Suprapubic skin (tissue), 4 donors: Measurements from ENCODE around the gene BAIAP2. TPM values are rescaled to one million over a fixed set of nuclear protein-coding genes. Genes with fewer than 3 reads are reported as not detected.

Experiments
- DNase-seq, 2 donors: peaks; one replicate each; pipeline ENCODE4 v3.0.0-alpha.2; 2019; ENCODE audit warnings: low spot score in 2 of 2
- H3K27ac ChIP-seq: fragments of 200-600 bp; sonication (generic); one replicate; pipeline ENCODE4 v1.5.1; 2019
- H3K27me3 ChIP-seq: fragments of 200-600 bp; sonication (generic); one replicate; pipeline ENCODE4 v1.5.1; 2019
- H3K36me3 ChIP-seq: fragments of 200-600 bp; sonication (generic); one replicate; pipeline ENCODE4 v1.5.1; 2019
- H3K4me1 ChIP-seq: fragments of 200-600 bp; sonication (generic); one replicate; pipeline ENCODE4 v1.5.1; 2019
- H3K4me3 ChIP-seq: fragments of 200-600 bp; sonication (generic); one replicate; pipeline ENCODE4 v1.5.1; 2019; ENCODE audit warnings: mild to moderate bottlenecking
- H3K9me3 ChIP-seq: fragments of 200-600 bp; sonication (generic); one replicate; pipeline ENCODE4 v1.5.1; 2019
- EP300 ChIP-seq: sonication (generic); formaldehyde crosslinking; IDR thresholded peaks from one replicate; pipeline ENCODE4 v1.6.1; 2017; ENCODE audit warnings: antibody characterized with exemption
- POLR2A ChIP-seq, 2 donors: fragments of 450-650 bp; IDR thresholded peaks; one replicate each; pipeline ENCODE4 v1.6.1; 2017; ENCODE audit warnings: antibody characterized with exemption in 2 of 2, mild to moderate bottlenecking in 2 of 2, moderate library complexity in 2 of 2
- POLR2AphosphoS5 ChIP-seq, 3 donors: sonication (generic); formaldehyde crosslinking; IDR thresholded peaks; one replicate each; pipeline ENCODE4 v1.6.1; 2017; ENCODE audit warnings: antibody characterized with exemption in 3 of 3
- WGBS: methylation state at CpG from one replicate; pipeline ENCODE4 v1.1.5; 2018; 5-methylcytosine and 5-hydroxymethylcytosine counted together
- total RNA-seq, 4 donors: library from RNA; depleted of rRNA; stranded (reverse); fragments of >200 nt; gene quantifications; one replicate each; pipeline ENCODE4 v1.1.0, GENCODE V29; 2016
- TF ChIP-seq, protein P1 (sequence below), 2 donors: fragments of 200-600 bp in 1 of 2; fragments of 450-650 bp in 1 of 2; sonication (generic) in 1 of 2; IDR thresholded peaks; one replicate each; pipeline ENCODE4 v1.5.1; 2016 to 2019; ENCODE audit warnings: antibody characterized with exemption in 2 of 2, mild to moderate bottlenecking in 1 of 2, moderate library complexity in 1 of 2

Gene BAIAP2
- total RNA-seq, 4 donors from 2014 or later, result 214 to 283 (median 260) TPM

DNA sequence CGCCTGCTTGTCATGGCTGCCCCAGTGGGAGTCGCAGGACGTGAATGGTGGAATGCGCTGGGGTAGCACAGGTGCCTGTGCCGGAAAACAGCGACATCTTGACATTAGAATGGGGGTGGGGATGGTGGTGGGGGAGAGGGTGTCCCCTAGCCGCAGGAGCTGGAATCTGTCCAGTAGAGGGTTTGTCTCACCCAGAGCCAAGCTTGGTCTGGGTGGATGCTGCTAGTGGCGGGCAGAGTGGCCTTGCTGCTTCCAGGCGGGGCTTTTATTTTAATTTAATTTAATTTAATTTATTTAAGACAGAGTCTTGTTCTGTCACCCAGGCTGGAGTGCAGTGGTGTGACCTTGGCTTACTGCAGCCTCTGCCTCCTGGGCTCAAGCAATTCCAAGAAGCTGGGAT lies 7.7 kb downstream of the BAIAP2 start:
- no peaks in the 10 kb centered on the region for H3K36me3 ChIP-seq
- H3K9me3 ChIP-seq, result no peaks in the 10 kb centered on the region
- no peaks in the 10 kb centered on the region for H3K27me3 ChIP-seq
- peaks cover 90% of the 10 kb centered on the region for H3K4me1 ChIP-seq
- DNase-seq, result no peak
- 85% methylated on average over 9 of the region's 9 CpGs for WGBS
- TF ChIP-seq POLR2AphosphoS5 (IDR thresholded peaks at IDR 0.05), result no peak
- no peak for TF ChIP-seq POLR2A (IDR thresholded peaks at IDR 0.05)
- no peak for TF ChIP-seq EP300
- TF ChIP-seq, protein P1, sequence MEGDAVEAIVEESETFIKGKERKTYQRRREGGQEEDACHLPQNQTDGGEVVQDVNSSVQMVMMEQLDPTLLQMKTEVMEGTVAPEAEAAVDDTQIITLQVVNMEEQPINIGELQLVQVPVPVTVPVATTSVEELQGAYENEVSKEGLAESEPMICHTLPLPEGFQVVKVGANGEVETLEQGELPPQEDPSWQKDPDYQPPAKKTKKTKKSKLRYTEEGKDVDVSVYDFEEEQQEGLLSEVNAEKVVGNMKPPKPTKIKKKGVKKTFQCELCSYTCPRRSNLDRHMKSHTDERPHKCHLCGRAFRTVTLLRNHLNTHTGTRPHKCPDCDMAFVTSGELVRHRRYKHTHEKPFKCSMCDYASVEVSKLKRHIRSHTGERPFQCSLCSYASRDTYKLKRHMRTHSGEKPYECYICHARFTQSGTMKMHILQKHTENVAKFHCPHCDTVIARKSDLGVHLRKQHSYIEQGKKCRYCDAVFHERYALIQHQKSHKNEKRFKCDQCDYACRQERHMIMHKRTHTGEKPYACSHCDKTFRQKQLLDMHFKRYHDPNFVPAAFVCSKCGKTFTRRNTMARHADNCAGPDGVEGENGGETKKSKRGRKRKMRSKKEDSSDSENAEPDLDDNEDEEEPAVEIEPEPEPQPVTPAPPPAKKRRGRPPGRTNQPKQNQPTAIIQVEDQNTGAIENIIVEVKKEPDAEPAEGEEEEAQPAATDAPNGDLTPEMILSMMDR (IDR thresholded peaks at IDR 0.05), result no peak
- H3K4me3 ChIP-seq, result no peak overlapping the region
- H3K27ac ChIP-seq, result peak overlapping the region; percentile 66

DNA sequence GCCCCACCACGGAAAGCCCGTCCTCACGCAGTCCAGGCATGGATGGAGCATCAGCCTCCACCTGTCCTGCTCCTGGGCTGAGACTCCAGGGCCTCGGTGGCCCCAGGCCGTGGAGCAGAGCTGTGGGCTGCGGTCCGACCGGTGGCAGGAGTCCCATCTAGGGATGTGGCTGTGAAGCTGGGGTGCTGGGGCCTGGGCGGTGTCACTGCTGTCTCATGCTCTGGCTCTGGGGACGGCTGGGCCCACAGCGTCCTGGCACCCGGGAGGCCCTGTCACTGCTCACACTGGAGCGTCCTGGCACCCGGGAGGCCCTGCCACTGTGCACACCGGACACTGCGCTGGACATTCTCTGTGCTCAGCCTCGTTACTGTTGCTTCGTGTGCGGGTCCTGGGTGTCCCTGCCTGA lies 8.4 kb downstream of the BAIAP2 start:
- Histone ChIP-seq H3K27ac (peak overlapping the region; percentile 66), H3K36me3 (no peaks in the 10 kb centered on the region), H3K9me3 (no peaks in the 10 kb centered on the region), H3K4me1 (peaks cover 84% of the 10 kb centered on the region), H3K4me3 (peak overlapping the region; percentile 8), H3K27me3 (no peaks in the 10 kb centered on the region)
- TF ChIP-seq EP300 (no peak), POLR2A (IDR thresholded peaks at IDR 0.05) (no peak), POLR2AphosphoS5 (IDR thresholded peaks at IDR 0.05) (no peak)
- TF ChIP-seq, protein P1 (IDR thresholded peaks at IDR 0.05), result no peak
- DNase-seq, result no peak
- WGBS, result 51% methylated on average over 5 of the region's 19 CpGs

DNA sequence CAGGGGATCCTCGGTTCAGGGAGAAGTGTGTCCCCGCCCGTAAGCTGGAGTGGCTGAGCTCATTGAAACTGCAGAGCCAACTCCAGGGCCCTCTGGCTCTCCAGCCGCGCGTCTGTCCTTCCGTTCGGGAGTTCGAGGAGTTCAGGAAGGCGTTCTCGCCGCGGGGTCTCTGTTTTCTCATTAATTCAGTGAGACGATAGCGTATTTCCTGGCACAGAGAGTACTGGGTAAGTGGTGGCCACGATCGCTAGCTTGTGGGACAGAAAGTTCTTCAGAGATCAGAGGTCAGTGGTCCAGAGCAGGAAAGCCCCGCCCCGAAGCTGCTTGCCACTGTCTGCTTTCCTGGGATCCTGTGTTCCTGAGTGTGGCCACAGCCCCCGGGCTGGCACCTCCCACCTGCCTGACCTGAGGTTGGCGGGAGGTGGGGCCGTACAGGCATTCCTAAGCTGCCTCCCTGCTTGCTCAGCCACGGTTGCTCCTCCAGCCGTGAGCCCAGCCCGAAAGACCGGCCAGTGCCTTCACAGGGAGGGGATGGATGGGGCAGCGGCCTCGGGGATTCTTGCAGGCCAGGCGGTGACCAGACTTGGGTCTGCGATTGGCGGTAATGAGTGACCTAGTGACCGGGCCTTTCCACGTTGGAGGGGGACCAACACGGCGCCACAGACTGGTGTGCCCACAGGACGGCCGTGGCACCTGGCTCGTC lies 8.9 kb downstream of the BAIAP2 start:
- no peaks in the 10 kb centered on the region for H3K36me3 ChIP-seq
- no peaks in the 10 kb centered on the region for H3K27me3 ChIP-seq
- peak overlapping the region; percentile 8 for H3K4me3 ChIP-seq
- peak overlapping the region; percentile 66 for H3K27ac ChIP-seq
- no peak for DNase-seq
- TF ChIP-seq POLR2AphosphoS5 (IDR thresholded peaks at IDR 0.05) (no peak), EP300 (no peak), POLR2A (IDR thresholded peaks at IDR 0.05) (no peak)
- TF ChIP-seq, protein P1 (IDR thresholded peaks at IDR 0.05), result no peak
- no CpG with 5 or more reads among the region's 38 CpGs for WGBS
- H3K9me3 ChIP-seq, result no peaks in the 10 kb centered on the region
- peaks cover 84% of the 10 kb centered on the region for H3K4me1 ChIP-seq

DNA sequence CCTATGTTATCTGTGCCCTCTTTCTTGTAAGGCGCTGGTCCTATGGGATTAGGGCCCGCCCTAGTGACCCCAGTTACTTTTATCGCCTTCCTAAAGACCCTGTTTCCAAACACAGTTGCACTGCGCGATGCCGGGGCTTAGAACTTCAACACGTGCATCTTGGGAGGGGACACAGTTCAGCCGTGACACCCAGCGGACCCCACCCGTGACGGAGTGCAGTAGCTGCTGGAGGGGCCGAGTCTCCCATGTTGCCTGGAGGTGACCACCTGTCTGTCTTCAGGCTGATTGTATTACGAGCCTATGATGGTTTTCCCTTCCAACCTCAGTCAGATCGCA lies 9.4 kb downstream of the BAIAP2 start:
- Histone ChIP-seq H3K4me3 (peak overlapping the region; percentile 8), H3K4me1 (peaks cover 84% of the 10 kb centered on the region), H3K27ac (peak overlapping the region; percentile 66), H3K9me3 (no peaks in the 10 kb centered on the region), H3K27me3 (no peaks in the 10 kb centered on the region), H3K36me3 (no peaks in the 10 kb centered on the region)
- 74% methylated on average over 7 of the region's 14 CpGs for WGBS
- no peak for TF ChIP-seq POLR2A (IDR thresholded peaks at IDR 0.05)
- TF ChIP-seq POLR2AphosphoS5 (IDR thresholded peaks at IDR 0.05), result no peak
- TF ChIP-seq, protein P1 (IDR thresholded peaks at IDR 0.05), result no peak
- no peak for TF ChIP-seq EP300
- no peak for DNase-seq

DNA sequence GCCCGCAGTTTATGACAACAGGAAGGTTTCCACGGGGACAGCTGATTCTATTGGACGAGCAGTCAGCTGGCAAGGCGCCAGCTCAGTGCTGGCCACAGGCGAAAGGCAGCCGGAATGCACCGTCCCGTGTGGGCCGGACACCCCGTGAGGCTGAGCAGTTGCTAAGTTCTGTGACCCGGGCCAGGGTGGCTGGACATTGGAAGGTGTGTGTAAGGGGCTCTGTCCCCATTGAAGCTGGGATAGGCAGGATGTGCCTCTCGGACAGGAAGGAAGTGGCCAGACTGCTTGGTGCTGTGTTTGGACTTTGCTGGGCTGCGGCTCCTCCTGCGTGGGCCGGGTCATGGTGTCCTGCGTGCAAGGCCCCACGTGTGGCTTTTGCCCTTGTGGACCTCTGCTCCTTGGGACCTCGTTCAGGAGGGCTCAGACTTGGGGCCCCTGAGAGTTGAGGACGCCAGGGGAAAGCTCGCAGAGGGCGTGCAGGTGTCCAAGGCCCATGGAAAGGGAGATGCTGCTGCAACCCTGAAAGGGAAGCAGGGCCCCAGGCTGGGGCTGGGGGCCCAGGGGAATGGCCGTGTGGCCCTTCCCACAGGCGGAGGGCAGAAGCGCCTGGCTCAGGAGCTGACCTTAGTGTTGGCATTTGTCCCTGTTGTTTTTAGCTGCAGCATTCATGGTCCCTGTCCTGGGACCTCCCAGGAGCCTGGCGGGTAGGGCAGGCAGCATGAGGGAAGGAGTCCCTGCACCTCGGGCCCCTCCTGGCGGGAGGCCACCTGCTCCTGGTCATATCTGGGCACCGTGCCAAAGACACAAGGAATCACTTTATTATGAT lies 10.0 kb downstream of the BAIAP2 start:
- 31% methylated on average over 14 of the region's 28 CpGs for WGBS
- H3K27ac ChIP-seq, result peak overlapping the region; percentile 55
- no peaks in the 10 kb centered on the region for H3K36me3 ChIP-seq
- peak; percentile 90 to 94 for DNase-seq
- peak overlapping the region; percentile 8 for H3K4me3 ChIP-seq
- H3K27me3 ChIP-seq, result no peaks in the 10 kb centered on the region
- TF ChIP-seq EP300, result no peak
- TF ChIP-seq POLR2AphosphoS5 (IDR thresholded peaks at IDR 0.05), result peak in 2 of 3 donors; percentile 5 to 32
- TF ChIP-seq, protein P1 (IDR thresholded peaks at IDR 0.05), result no peak
- no peaks in the 10 kb centered on the region for H3K9me3 ChIP-seq
- peaks cover 84% of the 10 kb centered on the region for H3K4me1 ChIP-seq
